ENCODE results near the gene TGFA. TPM values are rescaled to one million over a fixed set of nuclear protein-coding genes. Genes with fewer than 3 reads are reported as not detected.

TGFA gene
- total RNA-seq, 1 experiment from 2014 or later: 50.1 TPM

DNA sequence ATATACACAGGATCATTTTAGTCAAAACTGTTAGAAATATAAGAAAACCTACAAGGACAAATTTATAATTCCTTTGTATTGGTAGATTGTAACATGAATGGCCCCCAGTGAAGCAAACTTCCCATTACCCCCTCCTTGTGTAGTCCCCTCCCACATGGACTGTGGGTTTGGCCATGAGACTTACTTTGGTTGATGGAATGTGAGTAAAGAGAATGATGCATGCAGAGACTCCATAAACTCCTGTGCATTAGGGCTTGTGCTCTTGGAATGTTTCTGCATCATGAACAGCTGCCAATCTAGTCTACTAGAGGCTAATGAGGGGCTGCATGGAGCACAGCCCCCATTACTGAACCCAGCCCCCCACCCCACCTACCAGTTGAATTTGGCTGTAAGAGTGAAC is 8.3 kb upstream of the TGFA start:
- POLR2A ChIA-PET: no interaction called here
- RAD21 ChIA-PET (ENCODE audit: low non-redundant PET in 1 of 2, low total read pairs in 2 of 2, uncharacterized antibody in 2 of 2, unreplicated experiment in 2 of 2): no interaction called here
- ATAC-seq (no peak), DNase-seq (ENCODE audit: low read depth, low spot score) (no peak)
- no peaks in the 10 kb centered on the region for H4K20me1 ChIP-seq (ENCODE audit: insufficient read depth)
- no peak overlapping the region for H3K27ac ChIP-seq (ENCODE audit: low read depth, low read length)
- no peaks in the 10 kb centered on the region for H3K9me2 ChIP-seq (ENCODE audit: insufficient read depth)
- intact Hi-C loops (cut with micrococcal nuclease): no loop called here
- H3K4me3 ChIP-seq (replicated peaks in 1 of 2; ENCODE audit: low read depth in 1 of 2, low read length in 2 of 2): no peak overlapping the region
- no peaks in the 10 kb centered on the region for H3K27me3 ChIP-seq (ENCODE audit: insufficient read depth, low read length)
- CTCF ChIA-PET: no interaction called here
- H3K4me2 ChIP-seq (ENCODE audit: low read length): no peak overlapping the region
- peaks cover 0 to 5% of the 10 kb centered on the region in 2 experiments; a peak in 1 of 4 replicates for H3K4me1 ChIP-seq (ENCODE audit: control insufficient read depth in 1 of 2, insufficient read depth in 2 of 2, low read length in 2 of 2)
- no peaks in the 10 kb centered on the region for H3K36me3 ChIP-seq (ENCODE audit: control insufficient read depth in 1 of 2, insufficient read depth in 2 of 2, low read length in 2 of 2)
- H3K9ac ChIP-seq (ENCODE audit: low read length): no peak overlapping the region
- no peak overlapping the region for H2AFZ ChIP-seq (ENCODE audit: low read depth, low read length, poor library complexity, severe bottlenecking)
- no peaks in the 10 kb centered on the region for H3K9me3 ChIP-seq (ENCODE audit: control insufficient read depth in 1 of 2, insufficient read depth in 1 of 2, low read depth in 1 of 2, low read length in 2 of 2)
- TF ChIP-seq JUND (IDR thresholded peaks at IDR 0.05) (no peak), EZH2phosphoT487 (IDR thresholded peaks at IDR 0.05; ENCODE audit: borderline replicate concordance) (no peak), CTCF (IDR thresholded peaks at IDR 0.05 in 2 of 3, conservative IDR thresholded peaks at IDR 0.05 in 1 of 3; ENCODE audit: borderline replicate concordance in 1 of 3, insufficient read depth in 1 of 3, low read depth in 2 of 3, low read length in 2 of 3) (no peak), YY1 (IDR thresholded peaks at IDR 0.05; ENCODE audit: extremely low read depth, insufficient replicate concordance, low read depth, low read length) (no peak)
- TF ChIP-seq, protein P1, sequence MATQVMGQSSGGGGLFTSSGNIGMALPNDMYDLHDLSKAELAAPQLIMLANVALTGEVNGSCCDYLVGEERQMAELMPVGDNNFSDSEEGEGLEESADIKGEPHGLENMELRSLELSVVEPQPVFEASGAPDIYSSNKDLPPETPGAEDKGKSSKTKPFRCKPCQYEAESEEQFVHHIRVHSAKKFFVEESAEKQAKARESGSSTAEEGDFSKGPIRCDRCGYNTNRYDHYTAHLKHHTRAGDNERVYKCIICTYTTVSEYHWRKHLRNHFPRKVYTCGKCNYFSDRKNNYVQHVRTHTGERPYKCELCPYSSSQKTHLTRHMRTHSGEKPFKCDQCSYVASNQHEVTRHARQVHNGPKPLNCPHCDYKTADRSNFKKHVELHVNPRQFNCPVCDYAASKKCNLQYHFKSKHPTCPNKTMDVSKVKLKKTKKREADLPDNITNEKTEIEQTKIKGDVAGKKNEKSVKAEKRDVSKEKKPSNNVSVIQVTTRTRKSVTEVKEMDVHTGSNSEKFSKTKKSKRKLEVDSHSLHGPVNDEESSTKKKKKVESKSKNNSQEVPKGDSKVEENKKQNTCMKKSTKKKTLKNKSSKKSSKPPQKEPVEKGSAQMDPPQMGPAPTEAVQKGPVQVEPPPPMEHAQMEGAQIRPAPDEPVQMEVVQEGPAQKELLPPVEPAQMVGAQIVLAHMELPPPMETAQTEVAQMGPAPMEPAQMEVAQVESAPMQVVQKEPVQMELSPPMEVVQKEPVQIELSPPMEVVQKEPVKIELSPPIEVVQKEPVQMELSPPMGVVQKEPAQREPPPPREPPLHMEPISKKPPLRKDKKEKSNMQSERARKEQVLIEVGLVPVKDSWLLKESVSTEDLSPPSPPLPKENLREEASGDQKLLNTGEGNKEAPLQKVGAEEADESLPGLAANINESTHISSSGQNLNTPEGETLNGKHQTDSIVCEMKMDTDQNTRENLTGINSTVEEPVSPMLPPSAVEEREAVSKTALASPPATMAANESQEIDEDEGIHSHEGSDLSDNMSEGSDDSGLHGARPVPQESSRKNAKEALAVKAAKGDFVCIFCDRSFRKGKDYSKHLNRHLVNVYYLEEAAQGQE (IDR thresholded peaks at IDR 0.05; ENCODE audit: low read depth): no peak
- no peaks in the 10 kb centered on the region for H3K79me2 ChIP-seq (ENCODE audit: insufficient read depth, low read length)
- BruUV-seq (replicated peaks): no TSS peak

Measured in HCT116 (cell line).